Glomerular visceral epithelial cell (primary cell): ENCODE measurements around the gene PPDPF.

Source experiments
- DNase-seq: peaks from one replicate; pipeline ENCODE4 v3.0.0-alpha.2; 2016; ENCODE audit errors: extremely low spot score

PPDPF gene

GRCh38 chr20:63537525-63538203, 17.1 kb downstream of the PPDPF start:
- peak; percentile 94 for DNase-seq

DNA sequence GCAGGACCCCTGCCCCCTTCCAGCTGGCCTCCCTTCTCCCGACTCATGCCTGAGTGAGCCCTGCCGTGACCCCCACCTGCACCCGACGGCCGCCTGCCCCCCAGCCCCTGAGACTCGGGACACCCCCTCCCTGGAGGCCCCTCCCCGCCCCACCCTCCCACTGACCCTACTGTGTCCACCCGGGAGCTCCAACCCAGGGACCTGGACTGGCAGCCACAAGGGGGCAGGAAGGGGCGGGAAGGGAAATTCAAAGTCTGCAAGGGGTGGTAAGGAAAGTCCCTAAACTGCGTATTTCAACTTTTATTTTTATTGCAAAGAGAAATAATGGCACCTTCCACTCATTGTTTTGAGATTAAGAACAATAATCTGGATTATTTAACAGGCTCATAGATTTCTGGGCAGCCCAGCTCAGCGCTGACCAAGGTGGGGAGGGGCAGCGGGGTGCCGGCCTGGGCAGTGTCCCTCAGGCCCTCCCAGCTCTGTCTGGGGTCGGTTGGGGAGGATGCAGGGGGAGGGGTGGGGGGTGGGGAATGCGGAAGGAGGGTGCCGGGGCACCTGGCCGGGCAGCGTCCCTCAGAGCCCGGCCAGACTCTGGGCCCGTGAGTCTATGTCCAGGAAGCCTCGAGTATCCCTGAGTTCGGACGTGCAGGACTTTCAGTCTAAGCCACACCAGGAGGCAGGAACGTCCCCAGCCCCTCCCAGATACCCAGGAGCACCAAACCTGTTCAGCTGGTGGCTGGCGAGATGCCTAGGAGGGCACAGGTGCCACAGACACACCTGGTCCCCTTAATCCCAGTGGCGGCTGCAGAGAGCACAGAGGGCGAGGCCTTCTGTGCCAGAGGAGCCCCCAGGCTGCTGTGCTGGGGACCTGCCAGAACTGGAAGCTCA, 17.9 kb downstream of the PPDPF start:
- no peak for DNase-seq

- DNase-seq: no peak
Measured at GRCh38 chr20:63539092-63539430, 18.5 kb downstream of the PPDPF start.

GRCh38 chr20:63539441-63540370, 19.1 kb downstream of the PPDPF start:
- DNase-seq: no peak

- no peak for DNase-seq
Measured at GRCh38 chr20:63540417-63541186, 20.0 kb downstream of the PPDPF start.

- no peak for DNase-seq
Measured at GRCh38 chr20:63541371-63541770, 20.8 kb downstream of the PPDPF start.

DNA sequence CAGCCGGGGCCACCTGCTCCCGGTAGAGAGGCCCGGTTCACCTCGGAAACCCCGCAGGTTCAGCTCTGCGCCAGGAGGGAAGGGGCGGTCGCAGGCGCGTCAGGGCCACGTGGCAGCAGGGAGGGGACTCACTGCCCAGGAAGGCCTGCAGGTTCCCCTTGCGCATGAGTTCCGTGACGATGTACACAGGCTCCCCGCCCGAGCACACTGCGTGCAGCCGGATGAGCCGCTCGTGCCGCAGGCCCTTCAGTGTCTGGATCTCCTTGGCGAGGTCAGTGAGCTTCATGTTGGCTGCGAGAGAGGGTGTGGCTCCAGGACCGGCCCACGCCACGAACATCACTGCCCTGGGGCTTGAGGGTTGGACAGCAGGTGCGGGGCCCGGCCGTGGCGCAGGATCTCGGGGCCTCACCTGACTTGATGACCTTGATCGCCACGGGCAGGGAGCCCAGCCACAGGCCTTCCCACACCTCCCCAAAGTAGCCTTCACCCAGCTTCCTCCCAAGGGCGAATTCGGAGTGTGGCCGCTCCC, 21.5 kb downstream of the PPDPF start:
- no peak for DNase-seq

GRCh38 chr20:63542696-63543095, 22.1 kb downstream of the PPDPF start:
- no peak for DNase-seq

DNA sequence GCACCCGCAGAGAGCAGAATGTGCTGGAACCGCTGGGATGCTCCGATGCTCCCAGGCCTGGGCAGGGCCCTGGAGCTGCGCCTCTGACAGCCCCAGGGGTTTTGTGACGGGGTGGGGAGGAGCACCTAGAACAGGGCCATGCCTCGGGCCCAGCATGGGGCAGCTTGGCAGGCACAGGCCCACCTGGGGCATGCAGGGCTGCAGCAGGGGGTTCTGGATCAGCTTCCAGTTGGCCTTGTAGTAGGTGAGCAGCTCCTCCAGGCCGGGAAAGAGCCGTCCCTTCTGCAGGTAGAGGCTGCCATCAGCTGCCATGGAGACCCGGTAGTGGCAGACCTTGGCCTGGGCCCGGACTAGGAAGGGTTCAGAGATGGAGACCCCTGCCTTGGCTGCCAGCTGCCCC, 22.6 kb downstream of the PPDPF start:
- DNase-seq: no peak

DNA sequence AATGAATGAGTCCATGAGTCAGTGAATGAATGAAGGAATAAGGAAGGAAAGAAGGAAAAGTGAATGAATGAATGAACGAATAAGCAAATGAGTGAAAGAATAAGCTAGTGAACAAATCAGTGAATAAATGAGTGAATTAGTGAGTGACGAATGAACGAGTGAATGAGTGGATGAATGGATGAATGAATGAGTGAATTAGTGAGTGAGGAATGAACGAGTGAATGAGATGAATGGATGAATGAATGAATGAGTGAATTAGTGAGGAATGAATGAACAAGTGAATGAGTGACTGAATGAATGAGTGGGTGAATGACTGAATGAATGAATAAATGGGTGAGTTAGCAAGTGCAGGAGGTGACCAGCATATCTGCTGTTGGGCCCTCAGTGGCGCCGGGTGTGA, 23.2 kb downstream of the PPDPF start:
- no peak for DNase-seq

- DNase-seq: no peak
Measured at GRCh38 chr20:63544241-63544957, 23.8 kb downstream of the PPDPF start.

GRCh38 chr20:63544958-63545516, 24.5 kb downstream of the PPDPF start:
- DNase-seq: peak; percentile 55

GRCh38 chr20:63545814-63546213, 25.2 kb downstream of the PPDPF start:
- DNase-seq: no peak

DNA sequence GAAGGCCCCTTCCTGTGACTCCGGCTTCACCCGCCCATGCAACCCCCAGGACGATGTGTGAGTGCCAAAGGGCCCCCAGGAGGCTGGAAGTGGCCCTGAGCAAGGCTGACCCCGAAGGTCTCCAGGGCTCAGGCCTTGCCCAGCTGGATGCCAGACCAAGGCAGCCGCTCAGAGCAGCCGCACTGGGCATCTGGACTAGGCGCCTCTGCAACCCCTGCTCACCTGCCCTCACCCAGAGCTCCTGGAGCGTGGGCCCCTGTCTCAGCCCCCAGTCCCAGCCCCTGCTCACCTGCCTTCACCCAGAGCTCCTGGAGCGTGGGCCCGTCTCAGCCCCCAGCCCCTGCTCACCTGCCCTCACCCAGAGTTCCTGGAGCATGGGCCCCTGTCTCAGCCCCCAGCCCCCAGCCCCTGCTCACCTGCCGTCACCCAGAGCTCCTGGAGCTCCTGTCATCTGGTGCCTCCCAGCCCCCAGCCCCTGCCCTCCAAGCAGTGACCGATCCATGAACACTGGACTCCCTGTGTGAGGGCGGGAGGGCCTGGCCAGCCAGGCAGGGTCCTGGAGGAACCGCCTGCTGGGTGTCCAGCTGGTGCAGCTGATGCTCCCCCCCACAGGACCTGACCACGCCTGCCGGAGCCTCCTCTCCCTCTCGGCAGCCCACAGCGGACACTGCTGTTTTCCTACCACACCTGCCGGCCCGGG, 25.8 kb downstream of the PPDPF start:
- no peak for DNase-seq

- DNase-seq: no peak
Measured at GRCh38 chr20:63546956-63547724, 26.6 kb downstream of the PPDPF start.

DNA sequence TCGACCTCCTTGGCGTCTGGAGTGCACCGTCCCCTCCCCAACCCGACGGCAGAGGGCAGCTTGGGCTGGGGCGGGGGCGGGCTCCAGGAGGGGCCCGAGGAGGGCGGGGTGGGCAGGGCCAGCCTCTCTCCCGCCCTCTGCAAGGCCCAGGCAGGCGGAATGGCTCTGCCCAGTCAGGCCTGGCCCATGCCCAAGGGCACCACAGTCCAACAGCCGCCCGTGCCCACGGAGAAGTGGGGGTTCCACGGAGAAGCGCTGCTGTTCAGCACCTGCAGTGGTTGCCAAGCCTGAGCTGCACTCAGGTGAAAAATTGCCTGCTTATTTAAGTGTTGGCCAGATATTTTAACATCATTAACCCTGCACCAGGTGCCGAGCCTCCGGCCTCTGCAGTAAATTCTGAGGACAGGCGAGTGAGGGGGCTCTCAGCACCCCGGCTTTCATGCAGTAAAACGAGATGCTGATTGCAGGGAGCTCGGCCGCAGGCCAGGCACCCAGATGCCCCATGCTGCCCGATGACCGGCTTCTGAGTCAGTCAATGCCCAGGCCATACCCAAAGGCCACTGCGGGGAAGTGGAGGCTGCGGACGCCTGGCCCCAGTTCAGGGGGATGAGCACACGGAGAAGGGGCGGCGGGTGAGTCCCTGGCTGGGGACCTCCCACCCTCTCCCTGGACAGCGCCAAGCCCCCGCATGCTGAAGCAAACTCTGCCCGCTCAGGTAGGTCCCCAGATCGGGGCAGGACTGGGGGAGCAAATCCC, 27.3 kb downstream of the PPDPF start, which contains the start of gene SRMS:
TSS of gene SRMS (minus strand) at position 25 of the 756 bp plus-strand sequence. CDS start 286 bp downstream, outside the sequence.
- no peak for DNase-seq

- no peak for DNase-seq
Measured at GRCh38 chr20:63548542-63548941, 28.0 kb downstream of the PPDPF start.

DNA sequence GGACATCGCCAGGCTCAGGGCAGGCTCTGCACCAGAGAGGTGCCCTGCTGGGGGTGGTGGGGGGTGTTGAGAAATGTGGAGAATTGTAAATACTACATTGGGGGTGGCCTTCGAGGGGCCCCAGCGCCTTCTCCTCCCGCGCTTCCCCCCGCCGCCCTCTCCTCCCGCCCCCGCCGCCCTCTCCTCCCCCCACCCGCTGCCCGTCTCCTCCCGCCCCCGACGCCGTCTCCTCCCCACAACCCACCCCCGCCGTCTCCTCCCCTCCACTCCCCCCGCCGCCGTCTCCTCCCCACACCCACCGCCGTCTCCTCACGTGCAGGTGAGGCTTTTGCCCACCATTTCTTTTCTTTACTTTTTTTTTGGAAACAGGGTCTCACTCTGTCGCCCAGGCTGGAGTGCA, 28.5 kb downstream of the PPDPF start:
- no peak for DNase-seq
